NCI-H774 (cell line): Measurements from ENCODE around the gene RIOK3.
"Not testable (repeated sequence)": the region's sequence is repeated elsewhere in the genome, so short reads cannot be mapped to it uniquely, and the experiment has no call there.

Experiments
- DNase-seq: peaks from one replicate; lab custom pipeline; 2025; lab: John Stamatoyannopoulos, UW

The RIOK3 gene, protein sequence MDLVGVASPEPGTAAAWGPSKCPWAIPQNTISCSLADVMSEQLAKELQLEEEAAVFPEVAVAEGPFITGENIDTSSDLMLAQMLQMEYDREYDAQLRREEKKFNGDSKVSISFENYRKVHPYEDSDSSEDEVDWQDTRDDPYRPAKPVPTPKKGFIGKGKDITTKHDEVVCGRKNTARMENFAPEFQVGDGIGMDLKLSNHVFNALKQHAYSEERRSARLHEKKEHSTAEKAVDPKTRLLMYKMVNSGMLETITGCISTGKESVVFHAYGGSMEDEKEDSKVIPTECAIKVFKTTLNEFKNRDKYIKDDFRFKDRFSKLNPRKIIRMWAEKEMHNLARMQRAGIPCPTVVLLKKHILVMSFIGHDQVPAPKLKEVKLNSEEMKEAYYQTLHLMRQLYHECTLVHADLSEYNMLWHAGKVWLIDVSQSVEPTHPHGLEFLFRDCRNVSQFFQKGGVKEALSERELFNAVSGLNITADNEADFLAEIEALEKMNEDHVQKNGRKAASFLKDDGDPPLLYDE

DNA sequence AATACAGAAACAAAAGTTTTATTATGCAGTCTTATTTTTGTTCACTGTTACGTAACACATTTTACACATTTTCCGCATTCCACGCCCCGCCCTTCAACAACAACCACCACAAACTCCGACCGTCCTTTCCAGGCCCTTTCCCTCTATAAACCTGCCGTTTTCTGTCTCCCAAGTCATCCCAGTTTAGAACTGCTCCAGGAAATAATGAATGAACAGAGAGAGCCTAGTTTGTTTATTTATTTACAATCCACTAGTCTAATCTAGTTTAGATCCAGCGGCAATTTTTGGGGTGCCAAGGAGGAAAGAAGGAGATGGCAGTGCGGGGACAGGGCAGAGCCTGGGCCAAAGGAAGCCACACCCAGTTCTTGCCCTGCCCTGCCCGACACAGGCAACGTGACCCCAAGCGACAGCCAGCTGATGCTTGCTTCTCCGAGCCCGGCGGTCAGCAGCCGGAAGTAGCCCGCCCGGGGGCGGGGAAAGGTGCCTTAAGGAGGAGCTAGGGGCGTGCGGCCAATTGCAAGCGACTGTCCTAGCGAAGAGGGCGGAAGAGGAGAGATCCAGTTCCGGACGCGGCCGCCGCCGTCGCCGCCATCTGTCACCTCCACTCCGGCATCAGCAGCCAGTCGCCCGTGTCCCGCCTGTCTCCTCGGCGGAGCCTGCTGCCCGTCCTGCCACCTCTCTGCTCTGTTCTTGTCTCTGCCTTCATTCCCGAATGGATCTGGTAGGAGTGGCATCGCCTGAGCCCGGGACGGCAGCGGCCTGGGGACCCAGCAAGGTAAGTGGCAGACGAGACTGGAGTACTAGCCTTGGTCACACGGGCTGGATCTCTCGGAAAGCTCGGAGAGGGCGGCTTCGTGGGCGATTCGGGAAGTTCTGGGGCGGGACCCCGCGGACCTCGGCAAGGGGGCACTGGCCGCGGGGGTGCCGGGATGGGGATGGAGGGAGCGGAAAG lies at the start of gene RIOK3:
RIOK3 (plus strand) TSS at position 560 of the 952 bp plus-strand sequence; CDS start at position 713, 153 bp downstream.
- peak; percentile 95 for DNase-seq

DNA sequence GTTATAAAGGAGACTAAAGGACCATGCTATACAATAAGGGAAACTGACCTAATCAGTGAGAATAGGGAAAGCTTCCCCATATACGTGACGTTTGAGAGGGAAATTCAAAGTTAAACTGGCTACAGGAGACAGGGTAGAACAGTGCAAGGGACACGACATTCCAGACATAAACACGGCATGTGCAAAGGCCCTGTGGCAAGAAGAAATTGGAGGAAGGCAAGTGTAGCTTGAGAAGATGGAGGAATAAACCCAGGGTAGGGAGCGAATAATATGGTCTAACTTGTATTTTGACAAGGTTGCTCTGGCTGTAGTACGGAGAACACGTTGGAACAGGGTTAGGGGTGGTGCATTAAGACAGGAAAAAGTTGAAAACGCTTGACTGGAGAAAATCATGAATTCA lies 49.8 kb upstream of the RIOK3 start:
- no peak for DNase-seq

DNA sequence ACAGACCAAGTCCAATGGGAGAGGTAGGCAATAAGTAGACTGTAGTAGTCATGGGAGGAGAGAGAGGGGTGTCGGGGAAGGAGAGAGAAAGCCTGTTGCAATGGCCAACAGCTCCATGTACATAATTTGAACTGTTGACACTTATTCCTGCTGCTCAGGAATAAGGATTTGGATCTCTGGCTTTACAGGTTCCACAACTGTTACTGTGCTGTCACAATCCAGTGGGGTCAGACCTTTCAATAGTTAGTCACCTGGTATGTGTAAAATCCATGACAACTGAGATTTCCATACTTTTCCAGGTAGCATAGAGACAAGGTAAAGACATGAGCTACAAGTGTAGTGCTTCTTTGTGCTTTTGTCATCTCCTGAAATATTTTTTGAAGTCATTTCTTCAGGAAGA lies 47.5 kb upstream of the RIOK3 start:
- DNase-seq = no peak

DNA sequence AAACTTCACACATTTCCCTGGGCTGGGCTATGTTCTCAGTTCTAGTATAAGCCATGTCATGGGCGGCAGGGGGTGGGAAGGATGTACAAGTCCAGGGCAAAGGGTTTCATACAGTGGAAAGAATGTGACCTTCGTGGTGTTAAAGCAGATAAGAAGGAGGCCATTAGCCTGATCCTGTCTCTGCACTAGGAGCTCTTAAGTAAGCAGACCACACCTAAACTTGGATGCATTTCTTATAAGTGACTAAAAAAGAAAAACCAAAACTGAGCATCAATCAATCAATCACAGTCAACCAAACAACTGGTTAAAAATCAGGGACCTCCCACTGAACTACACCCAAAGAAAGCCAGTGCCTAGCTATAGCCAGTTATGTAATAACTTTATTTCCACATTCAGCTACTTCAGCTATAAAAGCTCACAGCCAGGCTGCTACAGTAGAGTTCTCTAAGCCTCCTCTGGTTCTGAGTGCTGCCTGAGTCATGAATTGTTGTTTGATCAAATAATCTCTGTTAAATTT lies 46.8 kb upstream of the RIOK3 start:
- no peak for DNase-seq

DNA sequence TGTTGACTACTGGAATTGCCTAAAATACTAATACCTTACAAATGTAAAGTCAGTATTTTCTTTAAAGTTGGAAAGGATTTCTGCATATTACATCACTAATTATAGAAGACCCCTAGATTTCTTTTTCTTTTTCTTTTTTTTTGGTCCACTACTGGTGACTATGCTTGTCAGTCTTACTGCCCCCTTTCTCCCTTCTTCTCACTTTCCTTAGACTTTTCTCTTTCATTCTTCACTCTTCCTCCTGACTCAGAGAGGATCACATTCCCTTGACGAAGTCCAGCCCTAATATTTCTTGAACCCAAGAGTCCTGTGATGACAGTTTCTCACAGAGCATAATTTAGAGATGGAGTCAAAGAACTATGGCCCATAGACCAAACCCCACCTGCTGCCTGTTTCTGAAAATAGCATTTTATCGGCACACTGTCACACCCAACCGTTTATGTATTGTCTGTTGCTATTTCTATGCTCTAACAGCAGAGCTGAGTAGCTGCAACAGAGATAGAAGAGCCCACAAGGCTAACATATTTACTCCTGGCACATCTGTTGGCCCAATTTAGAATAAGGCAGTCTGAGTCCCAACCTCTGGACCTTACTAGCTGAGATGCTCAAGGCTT lies 40.6 kb upstream of the RIOK3 start:
- DNase-seq = no peak

DNA sequence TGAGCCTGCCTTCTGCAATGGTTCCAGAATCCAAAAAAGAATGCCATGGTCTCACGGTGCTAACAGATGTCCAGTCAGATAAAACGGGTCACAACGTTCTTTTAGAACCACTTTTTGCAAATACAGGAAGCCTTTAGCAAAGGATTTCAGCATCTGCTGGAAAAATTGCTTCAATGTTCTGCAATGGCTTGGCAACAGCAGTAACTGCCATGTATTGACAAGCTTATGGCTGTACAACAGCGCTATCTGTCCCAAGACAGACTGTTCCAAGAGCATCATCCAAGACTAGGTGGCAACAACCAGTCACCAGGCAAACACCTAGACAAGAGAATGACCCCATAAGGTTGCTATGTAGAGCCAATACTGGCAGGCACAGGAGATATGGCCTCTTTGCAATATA lies 37.6 kb upstream of the RIOK3 start:
- DNase-seq = no peak

DNA sequence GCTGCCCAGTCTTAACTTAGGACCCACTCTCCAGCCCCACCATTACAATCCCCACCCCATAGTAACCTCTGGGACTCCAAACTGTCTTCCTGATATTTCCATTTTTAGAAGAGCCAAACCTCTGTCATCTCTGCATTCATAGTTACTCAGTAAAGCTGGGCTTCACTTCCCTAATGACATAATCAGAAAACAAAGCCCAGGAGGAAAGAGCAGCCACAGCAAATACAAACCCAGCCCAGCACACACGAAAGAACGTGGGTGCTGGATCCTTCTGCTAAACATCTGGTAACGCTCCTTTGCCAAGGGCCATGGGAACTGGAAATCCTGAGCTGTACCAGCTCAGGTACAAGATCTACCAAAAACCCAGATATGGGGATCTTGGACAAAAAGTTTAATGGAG lies 36.8 kb upstream of the RIOK3 start:
- DNase-seq = no peak

DNA sequence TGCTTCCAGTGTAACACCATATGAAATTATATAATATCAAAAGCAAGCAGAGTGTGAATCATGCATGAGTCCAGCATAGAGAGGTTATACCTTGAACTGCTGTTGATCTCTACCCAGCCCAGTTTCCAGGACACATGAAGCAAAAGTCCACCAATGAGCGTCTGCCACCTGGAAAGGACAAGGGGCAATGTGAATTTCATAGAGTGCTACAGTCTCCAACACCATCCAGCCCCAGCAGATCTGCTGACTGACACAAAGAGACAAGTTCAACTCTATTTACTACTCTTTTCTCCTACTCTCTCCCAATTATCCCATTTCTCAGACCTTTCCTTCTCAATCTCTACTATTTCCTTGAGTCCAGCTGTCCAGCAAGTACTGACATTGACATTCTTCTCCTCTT lies 31.8 kb upstream of the RIOK3 start:
- DNase-seq = no peak

DNA sequence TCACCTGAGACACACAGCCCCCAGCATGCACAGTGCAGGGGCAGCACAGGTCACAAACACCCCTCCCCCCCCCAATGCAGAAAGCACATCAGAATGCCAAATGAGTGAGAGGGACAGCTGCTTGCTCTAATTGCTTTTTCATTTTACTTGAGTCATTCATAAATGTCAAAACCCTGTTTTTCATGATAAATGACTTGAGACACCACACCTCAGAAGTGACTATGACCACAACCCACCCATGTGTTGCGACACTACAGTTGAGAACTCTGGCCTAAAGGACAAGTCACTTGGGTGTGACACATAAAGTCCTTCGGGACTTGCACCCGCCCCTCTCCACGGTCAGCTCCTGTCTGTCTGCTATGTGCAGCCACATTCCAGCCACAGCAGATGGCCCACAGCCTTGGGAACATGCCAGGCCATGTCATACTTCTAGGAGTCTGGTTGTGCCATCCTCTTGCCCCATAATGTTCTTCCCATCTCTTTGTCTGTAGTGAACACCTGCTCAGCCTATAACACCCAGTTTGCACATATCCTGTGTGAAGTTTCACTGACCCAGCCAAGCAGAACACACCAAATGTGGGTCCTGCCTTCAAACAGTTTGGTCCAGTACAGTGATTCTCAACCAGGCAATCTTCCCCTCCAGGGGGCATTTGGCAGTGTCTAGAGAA lies 30.2 kb upstream of the RIOK3 start:
- DNase-seq = peak; percentile 3

DNA sequence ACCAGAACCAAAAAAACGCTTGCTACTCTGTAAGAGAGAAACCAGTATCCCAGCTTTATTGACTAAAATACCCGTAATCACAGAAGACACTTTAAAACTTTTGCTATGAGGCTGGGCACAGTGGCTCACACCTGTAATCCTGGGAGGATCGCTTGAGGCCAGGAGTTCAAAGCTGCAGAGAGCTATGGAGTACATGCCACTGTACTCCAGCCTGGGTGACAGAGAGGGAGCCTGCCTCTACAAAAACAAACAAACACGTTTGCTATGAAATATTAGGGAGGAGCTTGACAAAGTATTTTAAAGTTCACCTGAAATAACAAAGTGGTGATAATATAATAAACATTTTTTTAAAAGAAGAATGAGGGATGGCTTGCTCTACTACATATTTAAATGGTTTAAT lies 28.5 kb upstream of the RIOK3 start:
- no peak for DNase-seq

DNA sequence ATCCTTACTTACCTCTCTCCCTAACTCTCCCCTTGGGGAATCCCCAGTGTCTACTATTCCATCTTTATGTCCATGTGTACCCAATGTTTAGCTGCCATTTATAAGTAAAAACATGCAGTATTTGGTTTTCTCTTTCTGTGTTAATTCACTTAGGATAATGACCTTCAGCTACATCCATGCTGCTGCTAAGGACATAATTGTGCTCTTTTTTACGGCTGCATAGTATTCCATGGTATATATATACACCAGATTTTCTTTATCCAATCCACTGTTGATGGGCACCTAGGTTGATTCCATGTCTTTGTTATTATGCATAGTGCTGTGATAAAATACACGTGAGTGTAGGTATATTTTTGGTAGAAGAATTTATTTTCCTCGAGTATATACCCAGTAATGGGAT lies 24.3 kb upstream of the RIOK3 start:
- no peak for DNase-seq

DNA sequence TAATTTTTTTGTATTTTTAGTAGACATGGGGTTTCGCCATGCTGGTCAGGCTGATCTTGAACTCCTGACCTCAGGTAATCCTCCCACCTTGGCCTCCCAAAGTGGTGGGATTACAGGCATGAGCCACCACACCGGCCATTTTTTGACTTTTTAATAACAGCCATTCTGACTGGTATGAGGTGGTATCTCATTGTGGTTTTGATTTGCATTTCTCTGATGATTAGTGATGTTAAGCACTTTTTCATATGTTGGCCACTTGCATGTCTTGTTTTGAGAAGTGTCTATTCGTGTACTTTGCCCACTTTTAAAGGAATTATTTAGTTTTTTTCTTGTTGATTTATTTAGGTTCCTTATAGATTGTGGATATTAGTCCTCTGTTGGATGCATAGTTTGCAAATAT lies 23.5 kb upstream of the RIOK3 start:
- DNase-seq = not testable (repeated sequence)

DNA sequence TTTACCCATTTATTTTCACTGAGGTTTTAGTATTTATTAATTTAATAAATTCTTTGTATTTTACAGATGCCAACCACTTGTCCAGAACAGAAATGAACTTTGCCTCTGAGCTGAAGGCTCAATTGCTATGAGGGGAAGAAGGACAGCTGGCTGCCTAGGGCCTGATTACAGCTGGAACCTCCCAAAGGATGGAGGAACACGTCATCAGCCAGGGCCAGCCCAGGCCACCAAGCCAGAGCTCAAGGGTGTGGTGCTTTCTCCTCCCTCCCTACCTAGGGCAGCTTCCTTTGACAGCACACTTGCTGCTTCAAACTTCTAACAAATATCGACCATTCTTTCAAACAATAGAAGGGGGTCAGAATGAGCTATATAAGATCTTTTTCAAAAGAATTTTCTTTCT lies 19.7 kb upstream of the RIOK3 start:
- no peak for DNase-seq

DNA sequence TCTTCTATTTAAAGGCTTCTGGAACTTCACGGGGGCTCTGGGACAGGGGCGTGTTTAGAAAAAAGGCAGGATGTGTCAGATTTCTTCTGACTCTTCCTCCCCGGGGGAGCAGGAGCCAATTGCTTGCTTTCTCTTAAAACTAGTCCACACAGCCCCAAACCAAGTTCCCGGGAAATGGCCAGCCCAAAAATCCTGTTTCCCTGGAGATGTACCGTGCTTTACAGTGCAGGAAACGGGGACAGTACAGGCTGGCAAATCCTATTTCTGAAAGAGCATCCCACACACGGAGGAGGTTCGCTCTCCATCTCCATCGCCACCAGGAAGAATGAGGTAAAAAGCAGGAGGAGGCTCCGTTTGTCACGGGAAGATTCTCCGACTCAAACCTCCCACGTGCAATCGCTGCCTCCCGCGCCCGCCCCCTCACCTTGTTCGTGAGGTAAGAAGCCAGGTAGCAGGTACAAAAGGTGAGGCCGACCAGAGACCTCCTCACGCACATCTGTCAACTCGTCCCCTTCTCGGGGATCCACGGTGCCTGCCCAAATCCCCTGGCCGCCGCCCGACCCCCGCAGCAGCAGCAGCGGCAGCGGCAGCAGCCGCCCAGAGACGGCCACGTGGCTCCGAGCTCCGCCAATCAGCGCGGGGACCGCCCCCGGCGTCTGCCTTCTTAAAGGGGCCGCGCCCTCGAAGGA lies 15.6 kb upstream of the RIOK3 start:
- peak; percentile 66 for DNase-seq

DNA sequence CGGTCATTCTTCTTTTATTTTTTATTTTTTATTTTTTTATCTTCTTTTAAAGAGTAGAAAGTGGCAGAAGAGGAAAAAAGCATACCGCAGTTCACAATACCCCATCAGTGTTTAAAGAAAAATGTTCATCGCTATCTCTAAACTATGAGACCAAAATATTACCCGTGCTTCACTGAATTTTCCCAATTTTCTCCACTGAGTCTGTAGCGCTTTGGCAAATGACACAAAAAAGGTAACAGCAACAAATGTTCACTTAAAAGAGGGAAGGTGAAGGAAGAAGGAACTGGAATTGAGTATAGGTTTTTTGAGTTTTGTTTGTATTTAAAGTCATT lies 15.1 kb upstream of the RIOK3 start:
- DNase-seq = no peak

DNA sequence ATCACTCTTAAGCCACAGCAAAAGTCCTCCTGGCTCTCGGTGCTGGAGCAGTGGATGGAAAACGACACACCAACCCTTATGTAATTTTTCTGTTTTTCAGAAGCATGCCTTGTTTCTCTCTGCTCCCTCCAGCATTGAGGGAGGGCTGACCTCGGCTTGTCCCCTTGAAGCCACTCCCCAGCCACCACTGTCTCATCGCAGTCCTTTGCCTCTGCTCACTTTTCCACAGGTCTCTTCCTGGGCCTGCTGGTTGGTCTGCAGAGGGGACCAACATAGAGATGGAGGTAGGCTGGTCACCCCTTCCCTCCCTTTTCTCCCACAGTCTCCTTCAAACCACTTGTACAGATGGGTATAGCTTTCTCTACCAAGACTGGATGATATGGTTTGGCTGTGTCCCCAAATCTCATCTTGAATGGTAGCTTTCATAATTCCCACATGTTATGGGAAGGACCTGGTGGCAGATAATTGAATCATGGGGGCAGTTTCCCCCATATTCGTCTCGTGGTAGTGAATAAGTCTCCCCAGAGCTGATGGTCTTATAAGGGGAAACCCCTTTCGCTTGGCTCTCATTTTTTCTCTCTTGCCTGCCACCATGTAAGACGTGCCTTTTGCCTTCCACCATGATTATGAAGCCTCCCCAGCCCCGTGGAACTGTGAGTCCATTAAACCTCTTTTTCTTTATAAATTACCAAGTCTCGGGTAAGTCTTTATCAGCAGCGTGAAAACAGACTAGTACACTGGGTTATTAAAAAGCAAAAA lies 14.3 kb upstream of the RIOK3 start:
- DNase-seq = no peak

DNA sequence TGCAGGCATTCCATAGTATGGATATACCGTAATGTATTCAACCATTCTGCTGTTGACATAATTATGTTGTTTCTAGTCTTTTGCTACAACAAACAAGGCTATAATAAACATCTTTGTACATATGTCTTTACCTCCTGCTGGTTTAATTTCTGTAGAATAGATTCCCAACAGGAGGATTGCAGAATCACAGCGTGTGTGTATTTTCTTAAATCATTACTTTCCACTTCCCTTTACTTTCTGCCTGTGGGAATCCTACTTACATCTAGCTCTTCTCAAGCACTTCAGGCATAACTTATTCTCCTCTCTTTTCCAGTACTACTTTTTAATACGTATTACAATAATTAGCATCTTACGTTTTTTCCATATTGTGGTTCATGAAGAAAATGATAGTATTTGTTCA lies 13.0 kb upstream of the RIOK3 start:
- DNase-seq = no peak

DNA sequence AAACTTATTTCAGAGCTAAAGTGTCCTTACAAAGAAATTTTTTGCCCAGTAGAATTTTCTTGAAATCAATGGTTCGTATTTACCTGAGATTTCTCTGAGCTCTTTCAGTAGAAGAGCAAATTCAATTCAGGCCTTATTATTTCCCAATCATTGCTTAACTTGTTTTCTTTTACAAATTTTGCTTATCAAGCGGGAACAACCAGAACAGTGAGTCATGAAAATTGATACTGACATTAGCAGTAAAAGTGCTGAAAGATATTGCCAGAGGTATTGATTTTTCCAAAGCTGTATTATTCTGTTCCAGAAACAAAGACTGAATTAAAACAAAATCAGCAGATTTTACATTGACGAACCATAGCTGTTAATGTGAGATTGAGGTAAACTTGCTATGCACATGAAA lies 10.1 kb upstream of the RIOK3 start:
- no peak for DNase-seq

DNA sequence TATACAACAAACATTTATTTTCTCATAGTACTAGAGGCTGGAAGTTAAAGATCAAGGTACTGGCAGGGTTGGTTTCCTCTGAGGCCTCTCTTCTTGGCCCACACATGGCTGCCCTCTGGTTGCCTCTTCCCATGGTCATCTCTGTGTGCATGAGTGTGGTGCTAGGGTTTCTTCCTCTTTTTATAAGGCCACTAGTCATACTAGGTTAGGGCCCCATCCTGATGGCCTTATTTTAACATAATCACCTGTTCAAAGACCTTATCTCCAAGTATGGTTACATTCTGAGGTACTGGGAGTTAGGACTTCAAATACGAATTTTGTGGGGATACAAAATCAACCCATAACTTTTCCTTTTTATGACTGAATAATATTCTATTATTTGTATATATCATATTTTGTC lies 4.8 kb upstream of the RIOK3 start:
- DNase-seq = no peak

DNA sequence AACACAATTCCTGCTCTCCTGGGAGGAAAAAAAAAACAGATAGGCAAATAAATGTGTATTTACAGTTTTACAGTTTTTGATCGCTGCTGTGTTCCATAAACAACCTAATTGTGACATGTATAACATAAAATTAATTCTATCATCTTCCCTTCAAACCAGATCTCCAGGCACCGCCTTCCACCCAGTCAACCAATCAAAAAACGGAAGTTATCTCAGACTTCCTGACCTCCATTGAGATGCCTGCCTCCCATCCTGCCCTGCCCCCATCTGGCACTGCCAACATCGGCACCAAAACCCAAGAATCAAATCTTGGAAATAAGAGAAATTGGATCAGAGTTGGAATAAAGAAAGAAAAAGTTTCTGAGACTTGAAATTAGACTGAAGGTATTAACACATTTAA lies 3.1 kb upstream of the RIOK3 start:
- no peak for DNase-seq
